Measurements from ENCODE around the gene PABPN1L.
"Not testable (repeated sequence)": the region's sequence is repeated elsewhere in the genome, so short reads cannot be mapped to it uniquely, and the experiment has no call there.

- TF ChIP-seq CTCF (IDR thresholded peaks at IDR 0.05 in 8 of 11, conservative IDR thresholded peaks at IDR 0.05 in 3 of 11); POLR2A (IDR thresholded peaks at IDR 0.05): not testable (repeated sequence)
These were observed 42.8 kb downstream of the PABPN1L start for GRCh38 chr16:88823646-88824045.
